Suprapubic skin (tissue), 4 donors: ENCODE measurements around the gene PPM1H.

Experiments
- EP300 ChIP-seq: sonication (generic); formaldehyde crosslinking; IDR thresholded peaks from one replicate; pipeline ENCODE4 v1.6.1; 2017; ENCODE audit warnings: antibody characterized with exemption
- POLR2AphosphoS5 ChIP-seq, 3 donors: sonication (generic); formaldehyde crosslinking; IDR thresholded peaks; one replicate each; pipeline ENCODE4 v1.6.1; 2017; ENCODE audit warnings: antibody characterized with exemption in 3 of 3
- TF ChIP-seq, protein P1 (sequence below), 2 donors: fragments of 200-600 bp in 1 of 2; fragments of 450-650 bp in 1 of 2; sonication (generic) in 1 of 2; IDR thresholded peaks; one replicate each; pipeline ENCODE4 v1.5.1; 2016 to 2019; ENCODE audit warnings: antibody characterized with exemption in 2 of 2, mild to moderate bottlenecking in 1 of 2, moderate library complexity in 1 of 2

DNA sequence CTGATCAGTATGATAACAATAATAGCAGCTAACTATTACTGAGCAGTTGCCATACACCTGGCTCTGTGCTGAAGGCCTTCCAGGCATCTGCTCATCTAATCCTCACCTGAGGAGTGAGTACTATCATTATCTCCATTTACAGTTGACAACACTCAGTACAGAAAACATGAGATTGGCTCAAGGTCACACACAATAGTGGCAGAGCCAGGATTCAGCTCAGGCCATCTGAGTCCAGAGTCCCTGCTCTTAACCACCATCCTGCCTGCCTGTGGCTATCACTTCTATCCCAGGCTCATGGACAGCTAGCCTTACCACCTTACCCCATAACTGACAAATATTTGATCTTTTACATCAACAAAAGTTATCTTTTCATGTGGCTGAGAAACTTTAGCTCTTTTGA lies 155.5 kb downstream of the PPM1H start:
- TF ChIP-seq, protein P1, sequence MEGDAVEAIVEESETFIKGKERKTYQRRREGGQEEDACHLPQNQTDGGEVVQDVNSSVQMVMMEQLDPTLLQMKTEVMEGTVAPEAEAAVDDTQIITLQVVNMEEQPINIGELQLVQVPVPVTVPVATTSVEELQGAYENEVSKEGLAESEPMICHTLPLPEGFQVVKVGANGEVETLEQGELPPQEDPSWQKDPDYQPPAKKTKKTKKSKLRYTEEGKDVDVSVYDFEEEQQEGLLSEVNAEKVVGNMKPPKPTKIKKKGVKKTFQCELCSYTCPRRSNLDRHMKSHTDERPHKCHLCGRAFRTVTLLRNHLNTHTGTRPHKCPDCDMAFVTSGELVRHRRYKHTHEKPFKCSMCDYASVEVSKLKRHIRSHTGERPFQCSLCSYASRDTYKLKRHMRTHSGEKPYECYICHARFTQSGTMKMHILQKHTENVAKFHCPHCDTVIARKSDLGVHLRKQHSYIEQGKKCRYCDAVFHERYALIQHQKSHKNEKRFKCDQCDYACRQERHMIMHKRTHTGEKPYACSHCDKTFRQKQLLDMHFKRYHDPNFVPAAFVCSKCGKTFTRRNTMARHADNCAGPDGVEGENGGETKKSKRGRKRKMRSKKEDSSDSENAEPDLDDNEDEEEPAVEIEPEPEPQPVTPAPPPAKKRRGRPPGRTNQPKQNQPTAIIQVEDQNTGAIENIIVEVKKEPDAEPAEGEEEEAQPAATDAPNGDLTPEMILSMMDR (IDR thresholded peaks at IDR 0.05), result no peak
- TF ChIP-seq POLR2AphosphoS5 (IDR thresholded peaks at IDR 0.05), result no peak
- no peak for TF ChIP-seq EP300
